HepG2 (cell line): Measurements from ENCODE around the gene RAD18. TPM values are rescaled to one million over a fixed set of nuclear protein-coding genes. Genes with fewer than 3 reads are reported as not detected.

Experiments
- HMG20B ChIP-seq: conservative IDR thresholded peaks from 2 replicates; pipeline ENCODE4 v1.6.1; 2016; ENCODE audit warnings: missing genetic modification reagents, missing compliant biosample characterization
- MBNL3 ChIP-seq: fragments of 250-450 bp; sonication (Bioruptor Pico); conservative IDR thresholded peaks from 2 replicates; pipeline ENCODE4 v1.8.0; 2022; ENCODE audit warnings: mild to moderate bottlenecking, inconsistent platforms
- MED13 ChIP-seq: sonication (generic); formaldehyde crosslinking; IDR thresholded peaks from 2 replicates; pipeline ENCODE4 v1.5.0; 2020; ENCODE audit warnings: missing genetic modification reagents
- PPARG ChIP-seq: conservative IDR thresholded peaks from 2 replicates; pipeline ENCODE4 v1.6.1; 2016; ENCODE audit warnings: missing biosample characterization, missing genetic modification reagents
- SAFB2 ChIP-seq: sonication (generic); formaldehyde crosslinking; IDR thresholded peaks from 2 replicates; pipeline ENCODE4 v1.5.1; 2020; ENCODE audit warnings: missing genetic modification reagents, low read depth, mild to moderate bottlenecking, borderline replicate concordance
- ZIK1 ChIP-seq: sonication (generic); formaldehyde crosslinking; IDR thresholded peaks from 2 replicates; pipeline ENCODE4 v1.5.0; 2020; ENCODE audit warnings: mild to moderate bottlenecking, low read depth, missing genetic modification reagents, borderline replicate concordance
- ZNF17 ChIP-seq: sonication (generic); formaldehyde crosslinking; IDR thresholded peaks from 2 replicates; pipeline ENCODE4 v1.5.0; 2020; ENCODE audit warnings: mild to moderate bottlenecking, missing genetic modification reagents
- polyA plus RNA-seq, 8 experiments: library from polyadenylated mRNA; depleted of rRNA in 3 of 8; stranded (reverse) in 7 of 8; unstranded in 1 of 8; fragments of >200 nt; fragmentation: Illumina TruSeq in 4 of 8; extraction: Trizol in 4 of 8; gene quantifications; 2 replicates each; pipeline versions ENCODE4 v1.2.1 to v1.2.3, GENCODE V29; 2011 to 2016; ENCODE audit warnings: low read depth in 4 of 8, missing spikeins in 1 of 8, mixed read lengths in 1 of 8; ENCODE audit not compliant: insufficient read depth in 1 of 8
- total RNA-seq, 5 experiments: library from RNA; depleted of rRNA; stranded (reverse); fragments of >200 nt; fragmentation: Illumina TruSeq; extraction: Trizol; gene quantifications; 2 replicates each; pipeline ENCODE4 v1.2.3, GENCODE V29; 2016; ENCODE audit warnings: low read depth in 1 of 5
- TF ChIP-seq, protein P1 (sequence below): sonication (generic); formaldehyde crosslinking; IDR thresholded peaks from 2 replicates; pipeline ENCODE4 v1.8.1; 2023; ENCODE audit warnings: mild to moderate bottlenecking, moderate library complexity, missing genetic modification reagents
- TF ChIP-seq, protein P2 (sequence below): sonication (generic); formaldehyde crosslinking; IDR thresholded peaks from 2 replicates; pipeline ENCODE4 v1.9.0; 2021; ENCODE audit warnings: missing genetic modification reagents, borderline replicate concordance
- TF ChIP-seq, protein P3 (sequence below): sonication (generic); formaldehyde crosslinking; IDR thresholded peaks from 2 replicates; pipeline ENCODE4 v1.4.0; 2020; ENCODE audit warnings: missing genetic modification reagents
- TF ChIP-seq, protein P4 (sequence below), 2 experiments: IDR thresholded peaks; 2 replicates each; pipeline ENCODE4 v1.6.1; 2011 to 2012; ENCODE audit warnings: low read length in 2 of 2, borderline replicate concordance in 1 of 2, low read depth in 1 of 2, mild to moderate bottlenecking in 1 of 2, moderate library complexity in 1 of 2
- TF ChIP-seq, protein P5 (sequence below): sonication (generic); formaldehyde crosslinking; conservative IDR thresholded peaks from 2 replicates; pipeline ENCODE4 v1.4.0; 2020; ENCODE audit warnings: mild to moderate bottlenecking, missing genetic modification reagents, moderate library complexity

The RAD18 gene
- total and polyA plus RNA-seq, 2 of the 13 experiments (the other 11 are each of a cell fraction or from before 2014, with no cell fraction given) = 5.9 to 20.7 TPM

DNA sequence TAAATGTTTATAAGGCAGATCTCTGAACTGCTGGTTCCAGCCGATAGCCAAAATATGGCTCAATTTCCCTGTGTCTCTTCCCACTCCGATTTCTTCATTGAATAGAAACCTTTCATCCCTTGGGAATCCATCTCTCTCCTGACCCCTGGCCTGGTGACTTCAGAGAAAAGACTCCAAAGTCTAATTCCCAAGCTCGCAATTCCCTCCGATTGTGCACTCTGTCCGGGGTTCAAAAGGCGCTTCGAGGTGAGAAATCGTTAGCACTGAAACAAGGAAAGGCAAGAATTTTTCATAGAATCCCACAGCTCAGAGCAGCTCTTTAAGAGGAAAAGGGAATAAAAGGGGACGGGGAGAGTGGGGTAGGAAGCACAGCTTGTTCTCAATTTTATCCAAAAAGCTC lies 18.4 kb upstream of the RAD18 start (continued):
- TF ChIP-seq, protein P1, sequence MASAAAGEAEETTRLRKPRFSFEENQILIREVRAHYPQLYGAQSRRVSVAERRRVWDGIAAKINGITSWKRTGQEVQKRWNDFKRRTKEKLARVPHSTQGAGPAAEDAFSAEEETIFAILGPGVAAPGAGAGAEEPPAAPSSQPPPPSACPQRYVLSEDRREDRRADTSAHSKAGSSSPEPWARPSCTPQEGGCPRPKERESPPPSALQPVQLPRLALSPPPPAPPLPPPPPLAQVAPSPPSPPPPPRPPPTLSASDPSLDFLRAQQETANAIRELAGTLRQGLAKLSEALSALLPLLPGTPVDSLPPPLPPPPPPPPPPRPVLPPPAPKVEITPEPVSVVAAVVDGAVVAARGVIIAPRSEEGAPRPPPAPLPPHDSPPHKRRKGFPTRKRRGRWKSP (CRISPR knock-in tag) = no peak
- TF ChIP-seq, protein P2, sequence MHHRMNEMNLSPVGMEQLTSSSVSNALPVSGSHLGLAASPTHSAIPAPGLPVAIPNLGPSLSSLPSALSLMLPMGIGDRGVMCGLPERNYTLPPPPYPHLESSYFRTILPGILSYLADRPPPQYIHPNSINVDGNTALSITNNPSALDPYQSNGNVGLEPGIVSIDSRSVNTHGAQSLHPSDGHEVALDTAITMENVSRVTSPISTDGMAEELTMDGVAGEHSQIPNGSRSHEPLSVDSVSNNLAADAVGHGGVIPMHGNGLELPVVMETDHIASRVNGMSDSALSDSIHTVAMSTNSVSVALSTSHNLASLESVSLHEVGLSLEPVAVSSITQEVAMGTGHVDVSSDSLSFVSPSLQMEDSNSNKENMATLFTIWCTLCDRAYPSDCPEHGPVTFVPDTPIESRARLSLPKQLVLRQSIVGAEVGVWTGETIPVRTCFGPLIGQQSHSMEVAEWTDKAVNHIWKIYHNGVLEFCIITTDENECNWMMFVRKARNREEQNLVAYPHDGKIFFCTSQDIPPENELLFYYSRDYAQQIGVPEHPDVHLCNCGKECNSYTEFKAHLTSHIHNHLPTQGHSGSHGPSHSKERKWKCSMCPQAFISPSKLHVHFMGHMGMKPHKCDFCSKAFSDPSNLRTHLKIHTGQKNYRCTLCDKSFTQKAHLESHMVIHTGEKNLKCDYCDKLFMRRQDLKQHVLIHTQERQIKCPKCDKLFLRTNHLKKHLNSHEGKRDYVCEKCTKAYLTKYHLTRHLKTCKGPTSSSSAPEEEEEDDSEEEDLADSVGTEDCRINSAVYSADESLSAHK = no peak
- TF ChIP-seq, protein P3, sequence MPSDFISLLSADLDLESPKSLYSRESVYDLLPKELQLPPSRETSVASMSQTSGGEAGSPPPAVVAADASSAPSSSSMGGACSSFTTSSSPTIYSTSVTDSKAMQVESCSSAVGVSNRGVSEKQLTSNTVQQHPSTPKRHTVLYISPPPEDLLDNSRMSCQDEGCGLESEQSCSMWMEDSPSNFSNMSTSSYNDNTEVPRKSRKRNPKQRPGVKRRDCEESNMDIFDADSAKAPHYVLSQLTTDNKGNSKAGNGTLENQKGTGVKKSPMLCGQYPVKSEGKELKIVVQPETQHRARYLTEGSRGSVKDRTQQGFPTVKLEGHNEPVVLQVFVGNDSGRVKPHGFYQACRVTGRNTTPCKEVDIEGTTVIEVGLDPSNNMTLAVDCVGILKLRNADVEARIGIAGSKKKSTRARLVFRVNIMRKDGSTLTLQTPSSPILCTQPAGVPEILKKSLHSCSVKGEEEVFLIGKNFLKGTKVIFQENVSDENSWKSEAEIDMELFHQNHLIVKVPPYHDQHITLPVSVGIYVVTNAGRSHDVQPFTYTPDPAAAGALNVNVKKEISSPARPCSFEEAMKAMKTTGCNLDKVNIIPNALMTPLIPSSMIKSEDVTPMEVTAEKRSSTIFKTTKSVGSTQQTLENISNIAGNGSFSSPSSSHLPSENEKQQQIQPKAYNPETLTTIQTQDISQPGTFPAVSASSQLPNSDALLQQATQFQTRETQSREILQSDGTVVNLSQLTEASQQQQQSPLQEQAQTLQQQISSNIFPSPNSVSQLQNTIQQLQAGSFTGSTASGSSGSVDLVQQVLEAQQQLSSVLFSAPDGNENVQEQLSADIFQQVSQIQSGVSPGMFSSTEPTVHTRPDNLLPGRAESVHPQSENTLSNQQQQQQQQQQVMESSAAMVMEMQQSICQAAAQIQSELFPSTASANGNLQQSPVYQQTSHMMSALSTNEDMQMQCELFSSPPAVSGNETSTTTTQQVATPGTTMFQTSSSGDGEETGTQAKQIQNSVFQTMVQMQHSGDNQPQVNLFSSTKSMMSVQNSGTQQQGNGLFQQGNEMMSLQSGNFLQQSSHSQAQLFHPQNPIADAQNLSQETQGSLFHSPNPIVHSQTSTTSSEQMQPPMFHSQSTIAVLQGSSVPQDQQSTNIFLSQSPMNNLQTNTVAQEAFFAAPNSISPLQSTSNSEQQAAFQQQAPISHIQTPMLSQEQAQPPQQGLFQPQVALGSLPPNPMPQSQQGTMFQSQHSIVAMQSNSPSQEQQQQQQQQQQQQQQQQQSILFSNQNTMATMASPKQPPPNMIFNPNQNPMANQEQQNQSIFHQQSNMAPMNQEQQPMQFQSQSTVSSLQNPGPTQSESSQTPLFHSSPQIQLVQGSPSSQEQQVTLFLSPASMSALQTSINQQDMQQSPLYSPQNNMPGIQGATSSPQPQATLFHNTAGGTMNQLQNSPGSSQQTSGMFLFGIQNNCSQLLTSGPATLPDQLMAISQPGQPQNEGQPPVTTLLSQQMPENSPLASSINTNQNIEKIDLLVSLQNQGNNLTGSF (CRISPR knock-in tag) = no peak
- TF ChIP-seq PPARG (CRISPR knock-in tag) (peak; percentile 88), MBNL3 (CRISPR knock-in tag) (no peak), HMG20B (CRISPR knock-in tag) (no peak), ZIK1 (CRISPR knock-in tag) (no peak), SAFB2 (no peak), ZNF17 (CRISPR knock-in tag) (no peak), MED13 (CRISPR knock-in tag) (no peak)
- TF ChIP-seq, protein P4, sequence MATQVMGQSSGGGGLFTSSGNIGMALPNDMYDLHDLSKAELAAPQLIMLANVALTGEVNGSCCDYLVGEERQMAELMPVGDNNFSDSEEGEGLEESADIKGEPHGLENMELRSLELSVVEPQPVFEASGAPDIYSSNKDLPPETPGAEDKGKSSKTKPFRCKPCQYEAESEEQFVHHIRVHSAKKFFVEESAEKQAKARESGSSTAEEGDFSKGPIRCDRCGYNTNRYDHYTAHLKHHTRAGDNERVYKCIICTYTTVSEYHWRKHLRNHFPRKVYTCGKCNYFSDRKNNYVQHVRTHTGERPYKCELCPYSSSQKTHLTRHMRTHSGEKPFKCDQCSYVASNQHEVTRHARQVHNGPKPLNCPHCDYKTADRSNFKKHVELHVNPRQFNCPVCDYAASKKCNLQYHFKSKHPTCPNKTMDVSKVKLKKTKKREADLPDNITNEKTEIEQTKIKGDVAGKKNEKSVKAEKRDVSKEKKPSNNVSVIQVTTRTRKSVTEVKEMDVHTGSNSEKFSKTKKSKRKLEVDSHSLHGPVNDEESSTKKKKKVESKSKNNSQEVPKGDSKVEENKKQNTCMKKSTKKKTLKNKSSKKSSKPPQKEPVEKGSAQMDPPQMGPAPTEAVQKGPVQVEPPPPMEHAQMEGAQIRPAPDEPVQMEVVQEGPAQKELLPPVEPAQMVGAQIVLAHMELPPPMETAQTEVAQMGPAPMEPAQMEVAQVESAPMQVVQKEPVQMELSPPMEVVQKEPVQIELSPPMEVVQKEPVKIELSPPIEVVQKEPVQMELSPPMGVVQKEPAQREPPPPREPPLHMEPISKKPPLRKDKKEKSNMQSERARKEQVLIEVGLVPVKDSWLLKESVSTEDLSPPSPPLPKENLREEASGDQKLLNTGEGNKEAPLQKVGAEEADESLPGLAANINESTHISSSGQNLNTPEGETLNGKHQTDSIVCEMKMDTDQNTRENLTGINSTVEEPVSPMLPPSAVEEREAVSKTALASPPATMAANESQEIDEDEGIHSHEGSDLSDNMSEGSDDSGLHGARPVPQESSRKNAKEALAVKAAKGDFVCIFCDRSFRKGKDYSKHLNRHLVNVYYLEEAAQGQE (IDR thresholded peaks at IDR 0.05; ENCODE audit: borderline replicate concordance in 1 of 2, low read depth in 1 of 2, low read length in 2 of 2) = no peak
- TF ChIP-seq, protein P5, sequence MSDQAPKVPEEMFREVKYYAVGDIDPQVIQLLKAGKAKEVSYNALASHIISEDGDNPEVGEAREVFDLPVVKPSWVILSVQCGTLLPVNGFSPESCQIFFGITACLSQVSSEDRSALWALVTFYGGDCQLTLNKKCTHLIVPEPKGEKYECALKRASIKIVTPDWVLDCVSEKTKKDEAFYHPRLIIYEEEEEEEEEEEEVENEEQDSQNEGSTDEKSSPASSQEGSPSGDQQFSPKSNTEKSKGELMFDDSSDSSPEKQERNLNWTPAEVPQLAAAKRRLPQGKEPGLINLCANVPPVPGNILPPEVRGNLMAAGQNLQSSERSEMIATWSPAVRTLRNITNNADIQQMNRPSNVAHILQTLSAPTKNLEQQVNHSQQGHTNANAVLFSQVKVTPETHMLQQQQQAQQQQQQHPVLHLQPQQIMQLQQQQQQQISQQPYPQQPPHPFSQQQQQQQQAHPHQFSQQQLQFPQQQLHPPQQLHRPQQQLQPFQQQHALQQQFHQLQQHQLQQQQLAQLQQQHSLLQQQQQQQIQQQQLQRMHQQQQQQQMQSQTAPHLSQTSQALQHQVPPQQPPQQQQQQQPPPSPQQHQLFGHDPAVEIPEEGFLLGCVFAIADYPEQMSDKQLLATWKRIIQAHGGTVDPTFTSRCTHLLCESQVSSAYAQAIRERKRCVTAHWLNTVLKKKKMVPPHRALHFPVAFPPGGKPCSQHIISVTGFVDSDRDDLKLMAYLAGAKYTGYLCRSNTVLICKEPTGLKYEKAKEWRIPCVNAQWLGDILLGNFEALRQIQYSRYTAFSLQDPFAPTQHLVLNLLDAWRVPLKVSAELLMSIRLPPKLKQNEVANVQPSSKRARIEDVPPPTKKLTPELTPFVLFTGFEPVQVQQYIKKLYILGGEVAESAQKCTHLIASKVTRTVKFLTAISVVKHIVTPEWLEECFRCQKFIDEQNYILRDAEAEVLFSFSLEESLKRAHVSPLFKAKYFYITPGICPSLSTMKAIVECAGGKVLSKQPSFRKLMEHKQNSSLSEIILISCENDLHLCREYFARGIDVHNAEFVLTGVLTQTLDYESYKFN (CRISPR knock-in tag) = peak; percentile 87
